Hepatocyte (in vitro differentiated cells): ENCODE data around the gene MDH1B.

Source experiments
- EZH2 ChIP-seq: fragments of 200-600 bp; sonication (generic); IDR thresholded peaks from 2 replicates; pipeline ENCODE4 v1.6.1; 2016; ENCODE audit warnings: antibody characterized with exemption, mild to moderate bottlenecking, borderline replicate concordance
- EZH2phosphoT487 ChIP-seq: fragments of 200-600 bp; sonication (generic); IDR thresholded peaks from one replicate; pipeline ENCODE4 v1.6.1; 2018; ENCODE audit warnings: antibody characterized with exemption, mild to moderate bottlenecking, low read depth, moderate library complexity; ENCODE audit not compliant: unreplicated experiment, severe bottlenecking
- TF ChIP-seq, protein P1 (sequence below): fragments of 200-600 bp; sonication (generic); IDR thresholded peaks from 2 replicates; pipeline ENCODE4 v1.5.1; 2016; ENCODE audit warnings: antibody characterized with exemption, mild to moderate bottlenecking; ENCODE audit not compliant: poor library complexity

DNA sequence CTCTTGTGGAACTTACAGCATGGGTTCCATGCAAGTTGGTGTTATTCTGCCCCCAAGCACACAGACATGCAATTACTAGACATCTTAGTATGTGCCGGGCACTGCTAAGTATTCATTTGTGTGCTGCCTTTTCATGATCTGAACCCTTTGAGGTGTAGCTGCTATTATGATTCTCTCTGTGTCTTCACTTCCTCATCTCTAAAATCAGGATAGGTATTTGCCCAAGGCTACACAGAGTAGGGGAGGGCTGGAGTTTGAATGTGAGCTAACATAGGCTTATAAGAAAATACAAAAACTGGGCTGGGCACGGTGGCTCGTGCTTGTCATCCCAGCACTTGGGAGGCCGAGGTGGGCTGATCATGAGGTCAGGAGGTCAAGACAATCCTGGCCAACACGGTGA is 27.5 kb upstream of the MDH1B start:
- TF ChIP-seq, protein P1, sequence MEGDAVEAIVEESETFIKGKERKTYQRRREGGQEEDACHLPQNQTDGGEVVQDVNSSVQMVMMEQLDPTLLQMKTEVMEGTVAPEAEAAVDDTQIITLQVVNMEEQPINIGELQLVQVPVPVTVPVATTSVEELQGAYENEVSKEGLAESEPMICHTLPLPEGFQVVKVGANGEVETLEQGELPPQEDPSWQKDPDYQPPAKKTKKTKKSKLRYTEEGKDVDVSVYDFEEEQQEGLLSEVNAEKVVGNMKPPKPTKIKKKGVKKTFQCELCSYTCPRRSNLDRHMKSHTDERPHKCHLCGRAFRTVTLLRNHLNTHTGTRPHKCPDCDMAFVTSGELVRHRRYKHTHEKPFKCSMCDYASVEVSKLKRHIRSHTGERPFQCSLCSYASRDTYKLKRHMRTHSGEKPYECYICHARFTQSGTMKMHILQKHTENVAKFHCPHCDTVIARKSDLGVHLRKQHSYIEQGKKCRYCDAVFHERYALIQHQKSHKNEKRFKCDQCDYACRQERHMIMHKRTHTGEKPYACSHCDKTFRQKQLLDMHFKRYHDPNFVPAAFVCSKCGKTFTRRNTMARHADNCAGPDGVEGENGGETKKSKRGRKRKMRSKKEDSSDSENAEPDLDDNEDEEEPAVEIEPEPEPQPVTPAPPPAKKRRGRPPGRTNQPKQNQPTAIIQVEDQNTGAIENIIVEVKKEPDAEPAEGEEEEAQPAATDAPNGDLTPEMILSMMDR: no peak
- TF ChIP-seq EZH2phosphoT487: no peak
- TF ChIP-seq EZH2: no peak
